Skin epidermis (tissue), 12 donors: Measurements from ENCODE around the gene GPR161.
"Not testable (repeated sequence)": the region's sequence is repeated elsewhere in the genome, so short reads cannot be mapped to it uniquely, and the experiment has no call there.

Source experiments
- H3K27ac ChIP-seq, 21 experiments: fragments of 200-600 bp; sonication (generic) in 11 of 21; one replicate each; pipeline ENCODE4 v1.5.0; 2020; ENCODE audit warnings: mild to moderate bottlenecking in 3 of 21, inconsistent platforms in 2 of 21, moderate library complexity in 2 of 21
- H3K4me3 ChIP-seq, 7 experiments: fragments of 200-600 bp; sonication (generic) in 2 of 7; one replicate each; pipeline ENCODE4 v1.5.0; 2020; ENCODE audit warnings: inconsistent platforms in 2 of 7, mild to moderate bottlenecking in 2 of 7, moderate library complexity in 1 of 7

The GPR161 gene

DNA sequence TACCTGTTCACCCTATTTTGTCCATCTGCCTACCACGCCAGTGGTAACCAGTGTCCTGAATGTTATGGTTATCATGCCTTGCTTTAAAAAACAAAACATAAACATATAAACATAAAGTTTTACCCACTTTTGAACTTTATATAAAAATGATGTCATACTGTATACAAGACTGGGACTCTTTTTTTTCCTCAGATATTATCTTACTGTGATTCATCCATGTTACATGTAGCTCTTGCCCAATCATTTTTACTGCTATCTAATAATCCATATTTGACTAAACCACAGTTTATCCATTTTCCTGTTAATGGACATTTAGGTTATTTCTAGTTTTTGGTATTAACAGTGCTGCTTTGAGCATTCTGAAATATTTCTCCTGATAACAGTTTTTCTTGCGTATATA, 78.8 kb downstream of the GPR161 start:
- H3K4me3 ChIP-seq: no peak overlapping the region
- H3K27ac ChIP-seq: no peak overlapping the region

DNA sequence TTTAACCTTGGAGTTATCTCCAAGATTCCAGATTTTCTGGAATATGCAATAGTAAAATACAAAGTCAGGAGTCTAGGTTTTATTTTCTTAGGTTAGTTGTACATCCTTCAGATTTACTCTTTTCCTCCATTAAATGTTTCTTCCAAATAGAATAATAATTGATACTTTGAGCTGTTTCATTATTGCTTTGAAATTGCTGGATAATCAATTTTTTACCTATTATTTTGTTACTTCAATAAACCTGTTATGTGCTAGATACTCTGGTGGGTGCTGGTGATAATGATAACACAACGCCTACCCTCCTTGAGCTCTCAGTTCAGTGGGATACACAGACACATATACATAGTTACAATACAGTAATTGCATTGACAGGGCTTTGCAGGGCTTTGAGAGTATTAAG, 79.4 kb downstream of the GPR161 start:
- H3K4me3 ChIP-seq: no peak overlapping the region
- H3K27ac ChIP-seq: no peak overlapping the region

DNA sequence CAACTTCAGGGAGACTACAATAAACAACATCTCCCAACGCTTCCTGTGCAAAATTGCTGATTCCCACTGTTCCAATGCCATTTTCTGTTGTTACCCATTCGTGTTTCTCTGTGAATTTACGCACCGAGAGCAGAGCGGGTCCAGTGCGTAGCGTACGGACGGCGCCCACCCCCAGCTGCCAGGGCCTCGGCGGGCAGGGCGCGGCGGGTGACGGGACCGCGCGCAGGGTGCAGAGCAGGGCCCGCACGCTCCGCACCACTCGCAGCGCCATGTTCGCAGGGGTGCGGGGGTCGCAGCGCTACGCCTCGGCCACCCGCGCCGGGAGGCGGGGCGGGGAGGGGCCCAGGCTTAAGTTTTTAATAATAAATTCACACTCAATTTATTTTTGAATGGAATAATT, 80.6 kb downstream of the GPR161 start:
- H3K27ac ChIP-seq, H3K4me3 ChIP-seq: not testable (repeated sequence)

DNA sequence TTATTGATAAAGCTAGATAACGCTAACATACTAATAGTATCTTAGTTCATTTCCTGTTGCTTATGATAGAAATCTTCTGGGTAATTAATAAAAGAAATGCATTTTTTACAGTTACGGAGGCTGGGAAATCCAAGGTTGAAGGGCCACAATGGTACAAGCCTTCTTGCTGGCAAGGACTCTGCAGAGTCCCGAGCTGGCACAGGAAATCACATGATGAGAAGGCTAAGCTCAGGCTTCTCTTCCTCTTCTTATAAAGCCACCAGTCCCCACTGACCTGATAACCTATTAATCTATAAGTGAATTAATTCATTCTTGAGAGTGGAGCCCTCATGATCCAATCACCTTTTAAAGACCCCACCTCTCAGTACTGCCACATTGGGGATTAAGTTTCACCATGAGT, 82.6 kb downstream of the GPR161 start:
- H3K27ac ChIP-seq: no peak overlapping the region
- no peak overlapping the region for H3K4me3 ChIP-seq

DNA sequence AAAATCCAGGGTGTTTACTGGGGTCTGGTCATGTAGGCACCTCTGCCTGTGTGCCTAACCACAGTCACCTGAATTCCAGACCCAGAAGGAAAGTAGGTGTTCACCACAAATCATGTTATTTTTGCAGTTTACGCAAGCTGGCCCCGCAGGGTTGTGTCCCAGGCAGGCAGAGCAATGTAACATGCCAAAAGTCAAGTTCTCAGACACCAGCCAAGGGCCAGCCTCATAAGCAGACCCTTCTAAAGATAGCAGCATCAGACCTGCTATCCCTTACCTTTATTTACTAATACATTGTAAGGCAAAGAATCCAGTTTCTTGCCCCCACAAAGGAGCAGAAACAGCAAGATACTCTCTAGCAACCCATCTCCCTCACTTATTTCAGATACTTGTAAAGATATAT, 83.0 kb downstream of the GPR161 start:
- Histone ChIP-seq H3K27ac (no peak overlapping the region), H3K4me3 (no peak overlapping the region)

DNA sequence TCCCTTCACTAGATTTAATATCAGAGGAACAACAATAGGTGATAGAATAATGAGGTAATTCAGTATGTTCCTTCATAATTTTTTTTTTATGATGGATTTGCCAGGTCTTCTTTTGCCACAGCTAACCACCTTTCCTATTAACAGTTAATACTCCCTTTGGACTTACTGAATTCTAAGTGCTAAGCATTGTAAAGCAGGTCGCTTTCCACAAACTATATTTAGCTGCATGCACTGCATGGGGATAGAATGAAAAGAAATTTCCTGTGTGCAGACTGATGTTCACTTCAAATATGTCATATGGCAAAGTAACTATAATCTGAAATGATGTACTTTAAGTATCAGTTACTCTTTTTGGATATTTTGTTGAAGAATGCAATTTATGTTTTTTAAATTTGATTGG, 85.8 kb downstream of the GPR161 start:
- no peak overlapping the region for H3K4me3 ChIP-seq
- no peak overlapping the region for H3K27ac ChIP-seq

DNA sequence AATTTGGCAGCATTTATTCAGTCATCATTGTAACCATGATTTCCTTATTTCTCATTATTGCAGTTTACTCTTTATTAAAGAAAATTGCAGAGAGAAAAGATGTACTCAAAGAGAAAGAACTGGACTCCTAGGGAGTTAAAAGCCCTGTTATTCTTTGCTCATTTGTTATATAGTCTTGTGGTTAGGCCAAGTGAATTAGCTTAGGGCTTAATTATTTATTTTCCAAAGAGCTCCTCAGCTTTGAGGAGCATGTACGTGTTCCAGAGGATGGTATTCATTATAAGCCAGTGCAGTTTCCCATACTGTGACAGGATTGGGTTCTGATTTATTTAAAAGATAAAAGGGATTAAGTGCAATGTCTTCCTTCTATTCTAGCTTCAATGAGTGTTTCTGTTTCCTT, 86.4 kb downstream of the GPR161 start:
- H3K4me3 ChIP-seq: no peak overlapping the region
- H3K27ac ChIP-seq: no peak overlapping the region

DNA sequence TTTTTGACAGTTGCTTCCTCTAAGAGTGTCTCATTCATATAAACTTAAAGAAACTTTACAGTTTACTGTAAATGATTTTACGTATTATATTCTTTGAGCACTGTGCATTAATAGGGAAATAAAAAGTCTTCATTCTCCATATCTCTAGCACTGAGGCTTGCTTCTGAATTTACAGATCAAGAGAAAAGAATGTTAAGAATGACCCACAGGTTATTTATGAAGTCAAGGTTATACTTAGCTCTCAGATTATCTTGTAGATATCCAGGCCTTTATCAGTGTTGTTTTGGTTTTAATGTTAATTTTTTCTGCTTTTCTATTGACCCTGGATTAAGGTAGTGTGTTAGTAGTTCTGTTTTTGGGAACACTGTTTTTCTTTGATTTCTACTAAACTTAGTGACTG, 91.4 kb downstream of the GPR161 start:
- Histone ChIP-seq H3K4me3 (no peak overlapping the region), H3K27ac (no peak overlapping the region)

DNA sequence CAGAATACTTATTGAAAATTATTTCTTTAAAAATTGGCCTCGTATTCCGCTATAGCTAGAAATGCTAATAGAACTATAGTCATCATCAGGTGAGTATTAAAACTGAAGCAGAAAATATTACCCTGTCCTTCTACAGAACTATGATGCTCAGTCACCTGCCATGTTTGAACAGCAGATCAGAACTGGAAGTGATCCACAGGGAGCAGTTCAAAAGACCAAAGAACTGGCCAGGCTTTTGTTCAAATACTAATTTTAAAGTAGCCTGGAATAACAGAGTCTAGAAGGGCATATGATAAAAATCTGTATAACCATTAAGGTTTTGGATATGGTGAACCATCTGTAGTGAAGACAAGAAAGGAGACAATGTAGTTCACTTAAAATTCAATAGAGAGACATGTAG, 94.4 kb downstream of the GPR161 start:
- Histone ChIP-seq H3K4me3 (no peak overlapping the region), H3K27ac (no peak overlapping the region)

DNA sequence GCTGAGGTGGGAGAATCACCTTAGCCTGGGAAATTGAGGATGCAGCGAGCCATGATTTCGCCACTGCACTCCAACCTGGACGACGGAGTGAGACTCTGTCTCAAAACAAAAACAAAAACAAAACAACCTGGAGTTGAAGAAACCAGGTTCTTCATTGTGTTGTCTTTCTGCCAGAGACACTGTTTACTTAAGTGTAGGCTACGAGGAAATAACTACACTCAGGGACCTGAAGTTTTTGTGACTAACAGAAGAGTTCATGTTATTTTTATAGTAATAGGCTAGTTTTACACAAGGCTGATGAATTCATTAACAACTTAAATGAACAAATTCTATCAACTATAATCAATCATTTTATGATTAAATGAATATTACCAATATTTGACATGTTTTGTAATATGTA, 101.4 kb downstream of the GPR161 start:
- H3K4me3 ChIP-seq: no peak overlapping the region

DNA sequence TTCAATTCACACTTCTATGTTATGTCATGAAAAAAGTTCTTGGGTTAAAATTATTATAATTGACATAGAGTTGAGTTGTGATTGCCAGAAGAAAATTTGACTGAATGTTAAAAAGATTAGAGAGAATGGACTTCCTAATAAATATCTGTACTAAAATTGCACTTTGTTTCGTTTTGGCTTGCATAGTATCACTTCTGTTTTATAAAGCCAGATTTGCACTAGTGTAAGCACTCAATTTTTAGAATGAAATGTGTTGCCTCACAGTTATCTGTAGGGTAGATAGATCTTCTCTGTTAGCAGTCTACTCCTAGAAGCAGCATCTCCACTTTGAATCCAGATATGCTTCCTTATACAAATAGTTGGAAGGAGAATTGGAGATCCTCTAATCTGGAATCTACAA, 104.7 kb downstream of the GPR161 start:
- no peak overlapping the region for H3K27ac ChIP-seq
- H3K4me3 ChIP-seq: no peak overlapping the region

More for the DNA sequence above, 101.4 kb downstream of the GPR161 start:
- H3K27ac ChIP-seq: no peak overlapping the region

DNA sequence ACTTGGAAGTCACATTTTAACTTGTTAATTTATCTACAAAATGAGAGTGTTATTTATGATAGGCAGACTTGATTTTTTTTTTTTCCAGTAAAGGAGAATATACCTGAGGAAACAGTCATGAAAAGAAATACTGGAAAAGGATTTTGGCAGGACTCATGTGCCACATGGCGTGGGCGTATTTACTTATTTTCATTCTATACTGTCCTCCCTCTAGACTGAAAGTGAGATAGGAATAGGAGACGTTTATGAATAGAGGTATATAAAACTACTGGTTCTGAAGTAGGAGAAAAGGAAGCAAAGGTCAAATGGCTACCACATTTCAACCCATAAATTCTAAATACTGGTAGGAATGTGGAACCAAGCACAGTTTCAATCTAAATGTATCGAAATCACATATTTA, 105.1 kb downstream of the GPR161 start:
- H3K27ac ChIP-seq: no peak overlapping the region

DNA sequence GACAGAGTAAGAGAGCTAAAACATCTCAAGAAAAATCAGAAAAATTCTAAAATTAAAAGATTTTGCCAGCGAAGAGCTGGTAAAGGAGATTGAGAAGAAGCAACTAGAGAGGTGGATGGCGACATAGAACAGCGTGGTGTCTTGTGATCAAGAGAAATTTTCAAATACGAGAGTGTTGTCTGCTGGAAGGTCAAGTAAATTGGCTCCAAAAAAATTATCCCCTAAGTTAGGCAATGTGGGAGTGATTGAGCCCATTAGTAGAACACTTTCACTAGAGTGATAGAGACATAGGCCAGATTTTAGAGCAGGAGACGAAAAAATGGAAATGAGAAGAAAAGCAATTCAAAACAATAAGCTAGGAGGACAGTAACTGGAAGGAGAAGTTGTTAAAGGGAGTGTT, 105.5 kb downstream of the GPR161 start:
- Histone ChIP-seq H3K27ac (no peak overlapping the region), H3K4me3 (no peak overlapping the region)

More for the DNA sequence above, 105.1 kb downstream of the GPR161 start:
- H3K4me3 ChIP-seq: no peak overlapping the region
